Mesodermal cell (in vitro differentiated cells): ENCODE results near the gene MAPK8IP1.

Source experiments
- H3K27ac ChIP-seq: 2 replicates; pipeline ENCODE4 v1.7.0; 2013; ENCODE audit warnings: mild to moderate bottlenecking, low read depth, low read length, moderate library complexity; ENCODE audit not compliant: severe bottlenecking
- H3K36me3 ChIP-seq: 2 replicates; pipeline ENCODE4 v1.7.1; 2013; ENCODE audit warnings: mild to moderate bottlenecking, low read length, moderate library complexity; ENCODE audit not compliant: control insufficient read depth, insufficient read depth
- H3K4me1 ChIP-seq: one replicate; pipeline ENCODE4 v1.7.1; 2013; ENCODE audit warnings: mild to moderate bottlenecking, low read length; ENCODE audit not compliant: insufficient read depth, control insufficient read depth, poor library complexity, severe bottlenecking
- H3K4me3 ChIP-seq: 2 replicates; pipeline ENCODE4 v1.7.0; 2013; ENCODE audit warnings: low read length, control low read depth, mild to moderate bottlenecking; ENCODE audit not compliant: insufficient read depth, poor library complexity, severe bottlenecking; ENCODE audit errors: extremely low read depth
- H3K9me3 ChIP-seq: 2 replicates; pipeline ENCODE4 v1.7.1; 2013; ENCODE audit warnings: mild to moderate bottlenecking, low read length, moderate library complexity; ENCODE audit not compliant: control insufficient read depth
- whole genome bisulfite sequencing, 2 experiments: methylation state at CpG; one replicate each; pipeline ENCODE4 v1.1.5; 2013; ENCODE audit warnings: missing lambda C conversion rate in 2 of 2; ENCODE audit not compliant: insufficient coverage in 2 of 2; 5-methylcytosine and 5-hydroxymethylcytosine counted together

The MAPK8IP1 gene

GRCh38 chr11:45860348-45860747 lies 25.1 kb upstream of the MAPK8IP1 start:
- no peak overlapping the region for H3K27ac ChIP-seq
- H3K36me3 ChIP-seq: peaks cover 64% of the 10 kb centered on the region

DNA sequence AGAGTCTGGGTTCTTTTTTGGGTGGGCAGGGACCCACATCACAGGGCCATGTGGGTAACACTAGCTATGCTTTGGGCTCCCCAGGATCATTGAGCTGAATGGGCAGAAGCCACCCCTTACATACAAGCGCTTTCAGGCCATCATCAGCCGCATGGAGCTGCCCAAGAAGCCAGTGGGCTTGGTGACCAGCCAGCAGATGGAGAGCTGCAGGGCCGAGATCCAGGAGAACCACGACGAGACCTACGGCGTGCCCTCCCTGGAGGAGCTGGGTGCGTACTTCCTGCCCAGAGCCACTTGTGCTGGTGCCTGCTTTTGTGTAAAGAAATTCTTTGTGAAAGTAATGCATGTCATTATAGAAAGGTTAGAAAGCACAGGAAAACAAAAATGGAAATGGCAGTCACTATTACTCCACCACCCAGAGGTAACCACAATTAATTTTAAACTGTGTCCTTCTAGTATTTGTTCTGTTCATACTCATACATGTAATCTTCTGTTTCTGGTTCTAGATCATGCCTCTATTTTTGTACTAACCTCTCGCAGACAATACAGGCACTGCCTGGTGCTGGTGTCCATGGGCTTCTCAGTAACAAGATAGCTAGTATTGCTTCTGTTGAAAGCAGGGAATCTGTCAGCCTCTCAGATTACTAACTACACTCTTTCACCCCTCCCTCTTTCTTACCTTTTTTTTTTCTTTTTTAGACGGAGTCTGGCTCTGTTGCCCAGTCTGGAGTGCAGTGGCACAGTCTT lies 24.5 kb upstream of the MAPK8IP1 start:
- H3K27ac ChIP-seq: no peak overlapping the region
- no peak overlapping the region for H3K4me3 ChIP-seq
- WGBS, 2 experiments: 93 to 95% methylated on average over 9 to 10 of the region's 10 CpGs
- peaks cover 25% of the 10 kb centered on the region for H3K4me1 ChIP-seq
- peaks cover 67% of the 10 kb centered on the region for H3K36me3 ChIP-seq
- H3K9me3 ChIP-seq: no peaks in the 10 kb centered on the region

More at GRCh38 chr11:45860348-45860747, 25.1 kb upstream of the MAPK8IP1 start:
- Histone ChIP-seq H3K9me3 (no peaks in the 10 kb centered on the region), H3K4me1 (peaks cover 25% of the 10 kb centered on the region), H3K4me3 (no peak overlapping the region)
- whole genome bisulfite sequencing, 2 experiments: 97 to 100% methylated on average over 3 of the region's 5 CpGs

DNA sequence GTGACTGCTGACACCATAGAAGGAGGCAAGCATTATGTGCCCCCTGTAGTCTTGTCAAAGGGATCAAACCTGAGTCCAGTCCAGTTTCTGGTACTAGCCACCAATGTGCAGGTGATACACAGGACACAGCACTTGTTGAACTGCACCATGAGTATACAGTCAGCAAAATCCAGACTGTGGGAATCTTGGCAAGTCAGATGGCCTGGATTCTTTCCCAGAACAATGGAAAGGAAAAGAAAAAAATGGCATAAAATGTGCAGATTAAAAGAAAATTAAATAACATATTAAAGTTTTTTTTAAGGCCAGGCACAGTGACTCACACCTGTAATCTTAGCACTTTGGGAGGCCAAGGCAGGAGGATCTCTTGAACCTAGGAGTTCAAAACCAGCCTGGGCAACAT lies 21.4 kb upstream of the MAPK8IP1 start:
- Histone ChIP-seq H3K4me1 (peaks cover 7% of the 10 kb centered on the region), H3K4me3 (no peak overlapping the region), H3K36me3 (peaks cover 77% of the 10 kb centered on the region), H3K9me3 (no peaks in the 10 kb centered on the region), H3K27ac (no peak overlapping the region)

DNA sequence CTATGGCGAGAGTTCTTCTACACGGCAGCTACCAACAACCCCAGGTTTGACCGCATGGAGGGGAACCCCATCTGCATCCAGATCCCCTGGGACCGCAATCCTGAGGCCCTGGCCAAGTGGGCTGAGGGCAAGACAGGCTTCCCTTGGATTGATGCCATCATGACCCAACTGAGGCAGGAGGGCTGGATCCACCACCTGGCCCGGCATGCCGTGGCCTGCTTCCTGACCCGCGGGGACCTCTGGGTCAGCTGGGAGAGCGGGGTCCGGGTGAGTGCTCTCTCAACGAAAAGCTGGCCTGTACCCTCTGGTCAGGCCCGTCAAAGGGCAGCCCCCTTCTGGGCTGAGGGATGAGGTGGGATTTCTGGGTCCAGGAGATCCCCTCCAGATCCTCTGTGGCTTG lies 15.9 kb upstream of the MAPK8IP1 start:
- H3K36me3 ChIP-seq: peaks cover 58% of the 10 kb centered on the region

GRCh38 chr11:45870706-45871105 lies 14.7 kb upstream of the MAPK8IP1 start:
- Histone ChIP-seq H3K27ac (no peak overlapping the region), H3K4me3 (no peak overlapping the region), H3K9me3 (no peaks in the 10 kb centered on the region), H3K36me3 (peaks cover 57% of the 10 kb centered on the region), H3K4me1 (peaks cover 15% of the 10 kb centered on the region)
- 96 to 98% methylated on average over 4 of the region's 4 CpGs for WGBS, 2 experiments

More for the DNA sequence above, 15.9 kb upstream of the MAPK8IP1 start:
- Histone ChIP-seq H3K9me3 (no peaks in the 10 kb centered on the region), H3K4me1 (peaks cover 15% of the 10 kb centered on the region), H3K27ac (no peak overlapping the region), H3K4me3 (no peak overlapping the region)
- 91 to 92% methylated on average over 8 of the region's 12 CpGs for WGBS, 2 experiments

DNA sequence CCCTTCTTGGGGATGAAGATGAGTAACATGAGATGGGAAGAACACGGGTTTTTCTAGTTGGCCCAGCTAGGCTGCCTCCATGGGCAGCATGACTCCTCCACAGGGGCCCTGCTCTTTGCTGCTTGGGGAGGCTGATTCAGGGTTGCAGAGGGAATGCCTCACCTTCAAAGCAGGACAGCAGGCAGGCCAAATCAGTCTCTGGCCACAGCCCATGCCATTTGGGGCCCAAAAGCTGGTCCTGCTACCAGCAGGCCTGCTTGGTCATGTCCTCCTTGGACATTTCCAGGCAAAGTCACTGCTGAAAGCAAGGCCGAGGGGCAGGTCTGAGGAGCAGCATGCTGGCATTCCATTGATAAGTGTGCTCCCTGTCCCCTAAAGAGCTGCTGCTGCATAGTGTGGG lies 13.8 kb upstream of the MAPK8IP1 start:
- Histone ChIP-seq H3K4me1 (peaks cover 15% of the 10 kb centered on the region), H3K27ac (no peak overlapping the region), H3K36me3 (peaks cover 55% of the 10 kb centered on the region), H3K9me3 (no peaks in the 10 kb centered on the region), H3K4me3 (no peak overlapping the region)
- 92 to 100% methylated on average over 1 of the region's 2 CpGs for WGBS, 2 experiments

DNA sequence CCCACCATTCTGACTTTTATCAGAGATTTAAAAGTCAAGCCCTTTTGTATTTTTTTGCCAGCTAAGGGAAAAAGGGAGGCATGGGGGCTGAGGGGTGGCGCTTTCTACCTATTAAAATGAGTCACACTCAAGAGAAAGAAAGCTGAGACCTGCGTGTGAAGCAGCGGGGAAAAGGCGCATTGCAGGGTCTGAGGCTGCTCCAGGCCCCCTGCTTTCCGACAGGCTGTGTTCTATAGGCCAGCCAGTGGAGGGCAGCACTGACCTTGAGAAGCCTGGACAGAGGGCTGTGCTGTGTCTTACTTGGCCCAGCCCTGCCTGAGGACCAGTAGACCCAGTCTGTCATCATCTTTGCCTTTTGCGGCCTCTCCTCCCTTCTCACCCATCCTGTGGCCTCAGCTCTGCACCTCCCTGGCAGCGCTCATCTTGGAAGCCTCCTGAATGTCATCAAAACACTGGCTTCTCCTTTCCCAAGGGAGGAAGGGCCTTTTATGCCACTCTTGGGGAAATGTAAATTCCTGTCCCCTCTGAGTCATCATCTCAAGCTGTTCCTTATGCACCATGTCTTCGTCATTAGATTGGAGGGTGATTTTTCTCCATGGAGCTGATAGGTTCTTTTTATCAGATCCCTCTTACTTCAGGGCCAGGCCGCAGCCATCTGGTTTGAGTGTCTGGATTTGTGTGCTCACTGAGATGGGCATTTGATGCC lies 12.6 kb upstream of the MAPK8IP1 start:
- H3K9me3 ChIP-seq: no peaks in the 10 kb centered on the region
- no peak overlapping the region for H3K4me3 ChIP-seq
- peaks cover 50% of the 10 kb centered on the region for H3K36me3 ChIP-seq
- H3K4me1 ChIP-seq: peaks cover 15% of the 10 kb centered on the region
- peak overlapping the region; percentile 79 for H3K27ac ChIP-seq
- WGBS, 2 experiments: 22 to 35% methylated on average over 5 to 6 of the region's 9 CpGs

DNA sequence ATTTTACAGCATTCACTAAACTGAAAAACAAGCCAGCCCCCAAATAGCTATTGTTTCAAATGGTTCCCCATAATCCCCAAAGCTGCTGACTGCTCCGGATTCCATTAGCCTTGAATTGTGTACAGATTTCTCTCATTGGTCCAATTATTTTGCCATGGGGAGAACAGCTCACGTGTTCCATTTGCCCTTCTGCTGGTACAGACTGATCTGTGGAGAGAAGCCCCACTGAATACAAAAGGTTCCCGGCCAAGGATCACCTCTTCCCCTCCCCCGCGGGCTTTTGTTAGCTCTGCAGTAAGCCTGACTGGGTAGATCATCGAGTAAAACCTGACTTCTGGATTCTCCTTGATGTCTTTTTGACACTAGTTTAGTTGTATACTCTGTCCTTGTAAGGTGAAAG lies 9.1 kb upstream of the MAPK8IP1 start:
- 49 to 54% methylated on average over 5 of the region's 6 CpGs for WGBS, 2 experiments
- no peaks in the 10 kb centered on the region for H3K9me3 ChIP-seq
- no peak overlapping the region for H3K27ac ChIP-seq
- H3K4me1 ChIP-seq: peaks cover 15% of the 10 kb centered on the region
- H3K4me3 ChIP-seq: no peak overlapping the region
- peaks cover 21% of the 10 kb centered on the region for H3K36me3 ChIP-seq

DNA sequence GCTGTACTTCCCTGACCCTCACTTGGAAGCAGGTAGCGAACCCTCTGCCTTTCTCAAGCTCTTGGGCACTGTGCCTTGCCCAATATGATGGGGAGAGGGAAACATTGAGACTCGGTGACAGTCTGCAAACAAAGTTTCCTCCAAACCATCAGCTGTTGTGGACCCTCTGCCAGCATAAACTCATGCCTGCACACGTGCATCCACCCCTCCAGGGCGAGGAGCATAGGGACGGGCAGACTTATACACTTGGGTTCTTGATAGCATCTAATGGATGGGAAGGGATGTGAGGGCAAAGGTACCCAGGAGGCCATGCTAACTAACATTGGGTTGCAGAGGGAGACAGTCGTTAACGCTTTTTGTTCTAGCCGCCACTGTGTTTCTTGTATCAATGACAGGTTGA lies 8.2 kb upstream of the MAPK8IP1 start:
- Histone ChIP-seq H3K27ac (no peak overlapping the region), H3K4me1 (peaks cover 12% of the 10 kb centered on the region), H3K9me3 (no peaks in the 10 kb centered on the region), H3K4me3 (no peak overlapping the region), H3K36me3 (peaks cover 19% of the 10 kb centered on the region)
- WGBS, 2 experiments: 96 to 97% methylated on average over 4 to 8 of the region's 8 CpGs

GRCh38 chr11:45877845-45878244 lies 7.6 kb upstream of the MAPK8IP1 start:
- no peak overlapping the region for H3K4me3 ChIP-seq
- no peaks in the 10 kb centered on the region for H3K9me3 ChIP-seq
- H3K27ac ChIP-seq: no peak overlapping the region
- WGBS, 2 experiments: 95 to 100% methylated on average over 1 to 2 of the region's 3 CpGs
- peaks cover 19% of the 10 kb centered on the region for H3K36me3 ChIP-seq
- H3K4me1 ChIP-seq: peaks cover 6% of the 10 kb centered on the region
